Gastrocnemius medialis (tissue), 4 donors: Measurements from ENCODE around the gene ADAMTS8. TPM values are rescaled to one million over a fixed set of nuclear protein-coding genes. Genes with fewer than 3 reads are reported as not detected.

Experiments used
- ATAC-seq, 2 donors: fragments of 150-250 bp; one replicate each; pipeline ENCODE4 v1.9.1; 2016
- DNase-seq, 2 donors: peaks; one replicate each; pipeline ENCODE4 v3.0.0-alpha.2; 2019
- H3K27ac ChIP-seq, 4 donors: fragments of 200-600 bp; sonication (generic); 1 replicate in 1 of 4; 2 replicates in 3 of 4; pipeline ENCODE4 v1.5.1; 2016 to 2018; ENCODE audit warnings: mild to moderate bottlenecking in 2 of 4, moderate library complexity in 1 of 4
- H3K27me3 ChIP-seq, 3 donors: fragments of 200-600 bp; sonication (generic) in 2 of 3; 1 replicate in 1 of 3; 2 replicates in 2 of 3; pipeline versions ENCODE4 v1.5.1 to v1.6.0; 2016 to 2019; ENCODE audit warnings: mild to moderate bottlenecking in 1 of 3, moderate library complexity in 1 of 3
- H3K36me3 ChIP-seq, 2 donors: fragments of 200-600 bp; sonication (generic) in 1 of 2; one replicate each; pipeline ENCODE4 v1.5.1; 2017 to 2018
- H3K4me1 ChIP-seq, 2 donors: fragments of 200-600 bp; sonication (generic) in 1 of 2; one replicate each; pipeline ENCODE4 v1.5.1; 2016 to 2017; ENCODE audit warnings: mild to moderate bottlenecking in 2 of 2
- H3K4me3 ChIP-seq, 4 donors: fragments of 200-600 bp; sonication (generic) in 3 of 4; 1 replicate in 1 of 4; 2 replicates in 3 of 4; pipeline ENCODE4 v1.5.1; 2016 to 2019; ENCODE audit warnings: mild to moderate bottlenecking in 2 of 4
- H3K9me3 ChIP-seq, 3 donors: fragments of 200-600 bp; sonication (generic) in 2 of 3; 1 replicate in 1 of 3; 2 replicates in 2 of 3; pipeline ENCODE4 v1.5.1; 2016 to 2019
- CTCF ChIP-seq, 5 experiments: fragments of 450-650 bp in 3 of 5; fragments of 200-600 bp in 2 of 5; sonication (generic) in 2 of 5; IDR thresholded peaks in 4 of 5; conservative IDR thresholded peaks in 1 of 5; 1 replicate in 4 of 5; 2 replicates in 1 of 5; pipeline ENCODE4 v1.5.1; 2016 to 2019; ENCODE audit warnings: antibody characterized with exemption in 5 of 5, mild to moderate bottlenecking in 3 of 5, moderate library complexity in 3 of 5
- POLR2A ChIP-seq, 2 donors: fragments of 450-650 bp; IDR thresholded peaks; one replicate each; pipeline ENCODE4 v1.6.1; 2017; ENCODE audit warnings: antibody characterized with exemption in 2 of 2, mild to moderate bottlenecking in 2 of 2, moderate library complexity in 2 of 2
- in situ Hi-C, 4 donors: fragments of 200-750 bp; cut with MboI; loops; one replicate each; pipeline versions ENCODE4 v1.15.0 to v1.8.0; 2017; ENCODE audit warnings: low sequenced_read_pairs in 4 of 4
- intact Hi-C: fragments of 100-400 bp; cut with DNase I; formaldehyde crosslinking; loops from one replicate; pipeline ENCODE4 v1.15.1; 2023; ENCODE audit warnings: low total_unique reads
- total RNA-seq, 4 donors: library from RNA; depleted of rRNA; stranded (reverse); fragments of >200 nt; gene quantifications; one replicate each; pipeline versions ENCODE4 v1.1.0 to v1.2.3, GENCODE V29; 2016

The ADAMTS8 gene
- total RNA-seq, 4 donors from 2014 or later: 0.26 to 0.46 (median 0.29) TPM; not detected in 1

GRCh38 chr11:130359419-130359818 lies 69.0 kb downstream of the ADAMTS8 start:
- H3K4me1 ChIP-seq: peaks cover 10 to 11% of the 10 kb centered on the region in 2 donors
- intact Hi-C loops: no loop called here
- no peak for DNase-seq
- H3K4me3 ChIP-seq: no peak overlapping the region
- H3K27ac ChIP-seq: no peak overlapping the region
- no peak for ATAC-seq
- no peaks in the 10 kb centered on the region for H3K9me3 ChIP-seq
- in situ Hi-C loops: no loop called here
- TF ChIP-seq POLR2A (IDR thresholded peaks at IDR 0.05) (no peak), CTCF (IDR thresholded peaks at IDR 0.05 in 4 of 5, conservative IDR thresholded peaks at IDR 0.05 in 1 of 5) (no peak)
- no peaks in the 10 kb centered on the region for H3K36me3 ChIP-seq
- no peaks in the 10 kb centered on the region for H3K27me3 ChIP-seq

GRCh38 chr11:130358398-130358797 lies 70.0 kb downstream of the ADAMTS8 start:
- no peaks in the 10 kb centered on the region for H3K9me3 ChIP-seq
- no peak overlapping the region for H3K27ac ChIP-seq
- ATAC-seq (no peak), DNase-seq (no peak)
- in situ Hi-C loops: no loop called here
- H3K4me3 ChIP-seq: no peak overlapping the region
- intact Hi-C loops: no loop called here
- H3K27me3 ChIP-seq: no peaks in the 10 kb centered on the region
- TF ChIP-seq POLR2A (IDR thresholded peaks at IDR 0.05) (no peak), CTCF (IDR thresholded peaks at IDR 0.05 in 4 of 5, conservative IDR thresholded peaks at IDR 0.05 in 1 of 5) (no peak)
- H3K4me1 ChIP-seq: peaks cover 5 to 6% of the 10 kb centered on the region in 2 donors
- H3K36me3 ChIP-seq: no peaks in the 10 kb centered on the region

Other genes starting within 250 kb of the ADAMTS8 start
- 100 to 1,000 TPM in 1 of 4 donors, 10 to 100 TPM in 3; 57.4 to 108 (median 68.8) TPM for gene ZBTB44, start 113.7 kb downstream of the ADAMTS8 start, total RNA-seq
- gene ADAMTS15, start 20.0 kb upstream of the ADAMTS8 start, total RNA-seq: 1 to 10 TPM; 1.2 to 3.4 (median 1.9) TPM